Mucosa of rectum (tissue), 2 donors: ENCODE measurements around the gene STON2.

ENCODE experiments used
- H3K27ac ChIP-seq, 2 donors: one replicate each; pipeline ENCODE4 v1.7.0; 2013; ENCODE audit warnings: inconsistent platforms in 2 of 2, low read depth in 2 of 2, low read length in 2 of 2
- H3K27me3 ChIP-seq, 2 donors: one replicate each; pipeline ENCODE4 v1.7.0; 2013; ENCODE audit warnings: low read length in 2 of 2; ENCODE audit not compliant: control insufficient read depth in 2 of 2, insufficient read depth in 2 of 2
- H3K36me3 ChIP-seq, 2 donors: one replicate each; pipeline ENCODE4 v1.7.0; 2013; ENCODE audit warnings: low read length in 2 of 2; ENCODE audit not compliant: control insufficient read depth in 2 of 2, insufficient read depth in 2 of 2
- H3K4me1 ChIP-seq, 2 donors: one replicate each; pipeline ENCODE4 v1.7.0; 2013; ENCODE audit warnings: low read length in 2 of 2, mild to moderate bottlenecking in 1 of 2; ENCODE audit not compliant: control insufficient read depth in 2 of 2, insufficient read depth in 2 of 2
- H3K4me3 ChIP-seq, 2 donors: one replicate each; pipeline ENCODE4 v1.7.0; 2013; ENCODE audit warnings: low read length in 2 of 2
- H3K9ac ChIP-seq, 2 donors: one replicate each; pipeline ENCODE4 v1.7.0; 2013; ENCODE audit warnings: low read length in 2 of 2, low read depth in 1 of 2, mild to moderate bottlenecking in 1 of 2
- H3K9me3 ChIP-seq, 2 donors: one replicate each; pipeline ENCODE4 v1.7.0; 2013; ENCODE audit warnings: low read length in 2 of 2; ENCODE audit not compliant: control insufficient read depth in 2 of 2
- donor health status: healthy.
- donor health status: Normal muscosa, but diverticular disease.

The STON2 gene

DNA sequence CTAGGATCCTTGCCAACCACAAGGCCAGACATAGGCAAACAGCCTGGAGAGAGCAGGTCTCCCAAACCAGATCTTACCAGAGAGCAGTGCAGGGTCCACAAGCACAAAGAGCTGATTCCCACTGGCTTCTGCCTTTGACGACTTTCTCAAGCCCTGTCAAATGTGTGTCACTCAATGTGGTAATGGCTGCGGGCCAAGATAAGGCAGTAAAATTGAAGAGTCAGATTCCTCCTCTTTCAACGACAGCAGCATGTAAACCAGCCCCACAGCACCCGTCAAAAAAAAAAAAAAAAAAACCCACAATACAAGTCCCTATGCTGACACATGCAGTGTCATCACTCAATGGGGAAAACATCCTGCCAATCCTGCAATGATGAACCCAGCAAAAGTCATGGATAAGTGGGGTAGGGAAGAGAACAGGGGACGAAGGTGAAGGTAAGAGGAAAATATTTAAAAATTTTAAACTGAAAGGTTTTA lies at the start of gene STON2:
TSS of gene STON2 (minus strand) at position 123 of the 477 bp plus-strand sequence. CDS start 1,942 bp downstream, outside the sequence.
- peak within 1 kb of the TSS; percentile 16 to 53 for H3K27ac ChIP-seq
- no peak within 1 kb of the TSS for H3K4me3 ChIP-seq
- H3K4me1 ChIP-seq, result peaks cover 8 to 10% of the 10 kb centered on the region in 2 donors
- no peaks in the 10 kb centered on the region for H3K9me3 ChIP-seq
- H3K27me3 ChIP-seq, result no peaks in the 10 kb centered on the region
- H3K36me3 ChIP-seq, result no peaks in the 10 kb centered on the region
- H3K9ac ChIP-seq, result no peak within 1 kb of the TSS

DNA sequence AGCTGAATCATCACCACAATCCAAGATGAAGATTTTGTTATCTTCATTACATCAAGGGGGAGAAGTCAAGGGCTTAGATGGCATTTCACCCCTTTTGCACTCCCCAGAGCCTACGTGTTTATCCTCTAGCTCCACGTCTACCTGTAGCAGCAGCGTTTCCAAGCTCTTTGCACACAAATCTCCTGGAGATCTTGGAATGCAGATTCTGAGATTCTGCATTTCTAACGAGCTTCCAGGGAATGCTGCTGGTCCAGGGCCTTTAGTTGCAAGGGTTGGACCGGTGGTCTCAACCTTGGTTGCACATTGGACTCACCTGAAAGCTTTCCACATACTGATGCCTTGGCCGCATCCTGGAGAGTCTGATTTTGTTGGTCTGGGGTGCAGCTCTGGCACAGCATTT lies 49.5 kb upstream of the STON2 start:
- H3K27ac ChIP-seq, result no peak overlapping the region
- H3K9ac ChIP-seq, result no peak overlapping the region

GRCh38 chr14:81449114-81449513 lies 49.0 kb upstream of the STON2 start:
- Histone ChIP-seq H3K27ac (no peak overlapping the region), H3K9ac (no peak overlapping the region), H3K36me3 (no peaks in the 10 kb centered on the region), H3K4me3 (peak overlapping the region in 1 of 2 donors; percentile 32), H3K27me3 (no peaks in the 10 kb centered on the region), H3K9me3 (no peaks in the 10 kb centered on the region), H3K4me1 (peaks cover 5 to 6% of the 10 kb centered on the region in 2 donors)

More for the DNA sequence above, 49.5 kb upstream of the STON2 start:
- Histone ChIP-seq H3K4me3 (no peak overlapping the region), H3K4me1 (peaks cover 5 to 6% of the 10 kb centered on the region in 2 donors), H3K27me3 (no peaks in the 10 kb centered on the region), H3K9me3 (no peaks in the 10 kb centered on the region), H3K36me3 (no peaks in the 10 kb centered on the region)

- peaks cover 0 to 3% of the 10 kb centered on the region in 2 donors for H3K27me3 ChIP-seq
- no peaks in the 10 kb centered on the region for H3K36me3 ChIP-seq
- no peak overlapping the region for H3K9ac ChIP-seq
- no peak overlapping the region for H3K4me3 ChIP-seq
- no peak overlapping the region for H3K27ac ChIP-seq
- no peaks in the 10 kb centered on the region for H3K9me3 ChIP-seq
- H3K4me1 ChIP-seq, result peaks cover 5 to 6% of the 10 kb centered on the region in 2 donors
Observed at GRCh38 chr14:81447021-81447764, 47.1 kb upstream of the STON2 start.

- Histone ChIP-seq H3K4me1 (peaks cover 5 to 6% of the 10 kb centered on the region in 2 donors), H3K27ac (no peak overlapping the region), H3K4me3 (no peak overlapping the region), H3K27me3 (peaks cover 0 to 3% of the 10 kb centered on the region in 2 donors), H3K9ac (no peak overlapping the region), H3K9me3 (no peaks in the 10 kb centered on the region), H3K36me3 (no peaks in the 10 kb centered on the region)
Observed at GRCh38 chr14:81446279-81447007, 46.3 kb upstream of the STON2 start.

DNA sequence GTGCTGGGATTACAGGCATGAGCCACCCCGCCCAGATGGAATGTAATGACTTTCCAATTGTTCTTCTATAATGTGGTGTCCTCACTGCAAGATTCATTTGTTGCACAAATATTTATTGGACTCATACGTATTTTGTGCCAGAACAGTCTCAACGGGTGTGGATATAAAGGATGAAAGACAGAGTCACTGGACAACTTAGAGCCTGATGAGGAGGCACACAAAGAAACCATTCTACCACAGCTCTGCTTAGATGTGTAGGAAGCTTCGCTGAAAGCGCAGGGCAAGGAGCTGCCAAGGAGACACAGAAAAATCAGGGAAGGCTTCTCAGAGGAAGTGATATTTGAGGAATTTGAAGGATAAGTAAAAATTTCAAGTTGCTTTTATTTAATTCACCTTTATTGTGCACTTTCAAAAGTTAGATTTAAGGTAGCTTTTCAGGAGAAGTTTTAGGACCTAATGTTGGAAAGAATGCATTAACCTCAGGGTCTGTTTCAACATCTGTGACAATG lies 41.6 kb upstream of the STON2 start:
- Histone ChIP-seq H3K27me3 (peaks cover 6 to 7% of the 10 kb centered on the region in 2 donors), H3K9ac (no peak overlapping the region), H3K4me3 (no peak overlapping the region), H3K9me3 (no peaks in the 10 kb centered on the region), H3K4me1 (peaks cover 3 to 4% of the 10 kb centered on the region in 2 donors), H3K36me3 (no peaks in the 10 kb centered on the region), H3K27ac (no peak overlapping the region)

- Histone ChIP-seq H3K9me3 (no peaks in the 10 kb centered on the region), H3K36me3 (no peaks in the 10 kb centered on the region), H3K9ac (no peak overlapping the region), H3K27me3 (peaks cover 8 to 12% of the 10 kb centered on the region in 2 donors), H3K27ac (no peak overlapping the region), H3K4me1 (peaks cover 12% of the 10 kb centered on the region in 2 donors), H3K4me3 (no peak overlapping the region)
Observed at GRCh38 chr14:81440041-81440440, 39.9 kb upstream of the STON2 start.

DNA sequence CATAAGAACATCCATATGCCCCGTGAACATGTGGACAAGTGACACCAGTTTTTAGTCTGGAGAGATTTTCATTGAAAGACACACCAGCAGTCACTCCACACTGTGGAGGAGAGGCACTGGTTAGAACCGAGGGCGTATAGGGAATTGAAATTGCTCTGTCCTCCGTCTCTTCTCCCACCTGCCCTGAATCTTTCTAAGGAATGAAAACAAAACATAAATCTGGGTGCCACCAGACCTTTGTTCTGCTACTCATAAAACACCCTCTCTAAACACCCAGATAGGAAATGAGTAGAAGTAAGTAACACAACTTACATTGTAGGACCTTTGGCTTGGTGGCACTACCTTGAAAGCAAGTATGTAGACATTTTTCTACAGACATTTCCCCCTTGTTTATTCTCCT lies 37.1 kb upstream of the STON2 start:
- H3K4me1 ChIP-seq, result peaks cover 12% of the 10 kb centered on the region in 2 donors
- no peak overlapping the region for H3K27ac ChIP-seq
- peak overlapping the region in 1 of 2 donors; percentile 78 for H3K4me3 ChIP-seq
- H3K9ac ChIP-seq, result no peak overlapping the region
- H3K27me3 ChIP-seq, result peaks cover 16 to 22% of the 10 kb centered on the region in 2 donors
- no peaks in the 10 kb centered on the region for H3K36me3 ChIP-seq
- H3K9me3 ChIP-seq, result no peaks in the 10 kb centered on the region

- Histone ChIP-seq H3K4me1 (peaks cover 12% of the 10 kb centered on the region in 2 donors), H3K9me3 (no peaks in the 10 kb centered on the region), H3K27ac (no peak overlapping the region), H3K9ac (peak overlapping the region; percentile 52 to 58), H3K27me3 (peaks cover 16 to 22% of the 10 kb centered on the region in 2 donors), H3K36me3 (no peaks in the 10 kb centered on the region), H3K4me3 (peak overlapping the region; percentile 72 to 78)
Observed at GRCh38 chr14:81436296-81437138, 36.4 kb upstream of the STON2 start.
